IPS DF 6.9 (cell line): ENCODE results near the gene NKX3-2.
"Not testable (repeated sequence)": the region's sequence is repeated elsewhere in the genome, so short reads cannot be mapped to it uniquely, and the experiment has no call there.

Experiments used
- DNase-seq: peaks from one replicate; pipeline ENCODE4 v3.0.0-alpha.2; 2013; ENCODE audit warnings: low read depth, low spot score
- H3K27ac ChIP-seq: one replicate; pipeline ENCODE4 v1.5.1; 2013; ENCODE audit warnings: low read length, control low read depth
- H3K27me3 ChIP-seq: 2 replicates; pipeline ENCODE4 v1.6.1; 2013; ENCODE audit warnings: mild to moderate bottlenecking, low read length; ENCODE audit not compliant: control insufficient read depth, insufficient read depth
- H3K36me3 ChIP-seq: 2 replicates; pipeline ENCODE4 v1.6.1; 2013; ENCODE audit warnings: low read length; ENCODE audit not compliant: control insufficient read depth, insufficient read depth
- H3K4me1 ChIP-seq: 2 replicates; pipeline ENCODE4 v1.6.1; 2013; ENCODE audit warnings: low read length; ENCODE audit not compliant: control insufficient read depth, insufficient read depth
- H3K4me3 ChIP-seq: 2 replicates; pipeline ENCODE4 v1.5.1; 2013; ENCODE audit warnings: mild to moderate bottlenecking, low read length
- H3K9me3 ChIP-seq: 2 replicates; pipeline ENCODE4 v1.6.1; 2013; ENCODE audit warnings: low read length, inconsistent platforms; ENCODE audit not compliant: control insufficient read depth, insufficient read depth
- WGBS: extraction: QIAGEN DNeasy Blood & Tissue Kit; methylation state at CpG from one replicate; pipeline ENCODE4 v1.1.7; 2013; ENCODE audit warnings: mixed read lengths, missing lambda C conversion rate; ENCODE audit not compliant: insufficient read length, insufficient coverage; 5-methylcytosine and 5-hydroxymethylcytosine counted together

Gene NKX3-2

DNA sequence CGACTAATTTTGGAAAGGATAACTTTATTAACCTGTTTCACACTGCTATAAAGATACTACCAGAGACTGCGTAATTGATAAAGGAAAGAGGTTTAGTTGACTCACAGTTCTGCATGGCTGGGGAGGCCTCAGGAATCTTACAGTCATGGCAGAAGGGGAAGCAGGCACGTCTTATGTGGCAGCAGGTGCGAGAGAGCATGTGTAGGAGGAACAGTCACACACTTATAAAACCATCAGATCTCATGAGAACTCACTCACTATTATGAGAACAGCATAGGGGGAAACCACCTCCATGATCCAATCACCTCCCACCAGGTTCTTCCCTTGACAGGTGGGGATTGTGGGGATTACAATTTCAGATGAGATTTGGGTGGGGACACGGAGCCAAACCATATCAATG lies 15.8 kb upstream of the NKX3-2 start:
- not testable (repeated sequence) for H3K27me3 ChIP-seq, H3K27ac ChIP-seq, H3K4me3 ChIP-seq, H3K36me3 ChIP-seq, DNase-seq, H3K9me3 ChIP-seq, H3K4me1 ChIP-seq
- WGBS, result no CpG with 5 or more reads among the region's 5 CpGs

DNA sequence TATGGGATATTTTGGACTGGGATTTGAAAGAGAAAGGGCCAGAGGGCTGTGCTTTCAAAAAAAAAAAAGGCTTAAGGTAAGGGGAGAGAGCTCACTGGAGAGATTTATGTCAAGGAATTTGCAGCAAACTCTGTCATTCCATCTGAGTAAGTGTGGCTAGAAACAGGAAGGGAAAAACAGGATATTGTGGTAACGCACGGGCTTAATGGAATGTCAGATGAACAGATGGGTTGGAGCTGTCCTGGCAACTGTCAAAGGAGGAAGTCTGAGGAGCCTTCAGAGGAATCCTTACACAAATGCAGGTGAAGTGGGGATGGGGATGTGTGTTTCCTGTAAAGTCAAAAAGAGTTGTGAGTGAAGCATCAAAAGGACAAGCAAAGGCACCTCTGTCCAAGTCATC lies 15.1 kb upstream of the NKX3-2 start:
- H3K36me3 ChIP-seq, result no peaks in the 10 kb centered on the region
- H3K4me3 ChIP-seq, result no peak overlapping the region
- no CpG with 5 or more reads among the region's 2 CpGs for WGBS
- no peak overlapping the region for H3K27ac ChIP-seq
- H3K27me3 ChIP-seq, result no peaks in the 10 kb centered on the region
- DNase-seq, result no peak
- H3K4me1 ChIP-seq, result no peaks in the 10 kb centered on the region
- H3K9me3 ChIP-seq, result no peaks in the 10 kb centered on the region

DNA sequence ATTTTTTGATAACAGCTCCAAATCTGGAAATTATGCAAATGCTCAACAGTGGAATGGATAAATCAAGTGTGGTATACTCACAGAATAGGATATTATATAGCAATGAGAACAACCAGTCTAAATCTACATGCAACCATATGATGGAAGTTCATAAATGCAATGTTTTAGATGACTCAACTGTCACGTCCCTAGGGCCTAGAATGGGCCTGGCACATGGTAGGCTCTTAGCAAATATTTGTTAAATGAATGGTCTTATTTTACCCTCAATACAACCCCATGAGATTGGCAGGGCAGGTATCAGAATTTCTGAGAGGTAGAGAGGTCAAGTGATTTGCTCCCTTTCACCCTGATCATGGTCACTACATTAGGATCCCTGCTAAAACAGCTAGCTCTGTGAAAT lies 14.6 kb upstream of the NKX3-2 start:
- DNase-seq, result no peak
- Histone ChIP-seq H3K27me3 (no peaks in the 10 kb centered on the region), H3K36me3 (no peaks in the 10 kb centered on the region), H3K9me3 (no peaks in the 10 kb centered on the region), H3K4me3 (no peak overlapping the region), H3K4me1 (no peaks in the 10 kb centered on the region), H3K27ac (no peak overlapping the region)
- WGBS, result no CpG with 5 or more reads among the region's 1 CpG

DNA sequence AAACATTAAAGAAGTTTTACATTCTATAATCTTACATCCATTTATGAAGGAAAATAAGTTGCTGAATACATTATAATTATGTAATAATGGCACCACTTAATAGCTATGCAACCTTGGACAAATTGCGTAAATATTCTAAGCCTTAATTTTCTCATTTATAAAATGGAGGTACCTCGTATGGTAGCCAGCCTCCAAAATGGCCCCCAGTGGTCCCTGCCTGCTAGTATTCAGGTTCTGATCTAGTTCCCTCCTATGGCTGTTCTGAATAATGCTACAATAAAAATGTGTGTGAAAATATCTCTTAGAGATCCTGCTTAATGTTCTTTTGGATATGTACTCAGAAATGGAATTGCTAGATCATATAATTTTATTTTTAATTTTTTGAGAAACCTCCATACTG lies 11.0 kb upstream of the NKX3-2 start:
- H3K27ac ChIP-seq, result no peak overlapping the region
- no peak overlapping the region for H3K4me3 ChIP-seq
- H3K9me3 ChIP-seq, result no peaks in the 10 kb centered on the region
- no peaks in the 10 kb centered on the region for H3K4me1 ChIP-seq
- DNase-seq, result no peak
- H3K36me3 ChIP-seq, result no peaks in the 10 kb centered on the region
- no CpG with 5 or more reads among the region's 2 CpGs for WGBS
- peaks cover 1% of the 10 kb centered on the region; the same call in 1 of the 2 replicates for H3K27me3 ChIP-seq

DNA sequence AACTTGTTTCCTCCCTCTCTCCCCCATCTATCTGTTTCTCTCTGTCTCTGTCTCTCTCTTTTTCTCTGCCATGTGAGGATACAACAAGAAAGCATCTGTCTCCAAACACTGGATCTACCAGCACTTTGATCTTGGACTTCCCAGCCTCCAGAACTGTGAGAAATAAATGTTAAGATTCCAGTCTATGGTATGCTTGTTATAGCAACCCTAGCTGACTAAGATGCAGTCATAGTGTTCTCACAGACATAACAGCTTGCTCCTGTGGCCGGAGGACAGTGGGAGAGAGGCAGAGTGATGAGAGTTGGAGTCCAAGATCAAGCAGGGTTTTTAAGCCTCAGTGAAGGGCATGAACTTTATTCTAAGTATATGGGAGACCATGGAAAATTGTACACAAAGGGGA lies 8.8 kb upstream of the NKX3-2 start:
- Histone ChIP-seq H3K9me3 (no peaks in the 10 kb centered on the region), H3K27ac (no peak overlapping the region), H3K36me3 (no peaks in the 10 kb centered on the region), H3K4me1 (peaks cover under 1% of the 10 kb centered on the region; the same call in 1 of the 2 replicates), H3K27me3 (peaks cover 9% of the 10 kb centered on the region; the same call in 1 of the 2 replicates), H3K4me3 (no peak overlapping the region)
- DNase-seq, result no peak
- no CpG with 5 or more reads among the region's 1 CpG for WGBS

DNA sequence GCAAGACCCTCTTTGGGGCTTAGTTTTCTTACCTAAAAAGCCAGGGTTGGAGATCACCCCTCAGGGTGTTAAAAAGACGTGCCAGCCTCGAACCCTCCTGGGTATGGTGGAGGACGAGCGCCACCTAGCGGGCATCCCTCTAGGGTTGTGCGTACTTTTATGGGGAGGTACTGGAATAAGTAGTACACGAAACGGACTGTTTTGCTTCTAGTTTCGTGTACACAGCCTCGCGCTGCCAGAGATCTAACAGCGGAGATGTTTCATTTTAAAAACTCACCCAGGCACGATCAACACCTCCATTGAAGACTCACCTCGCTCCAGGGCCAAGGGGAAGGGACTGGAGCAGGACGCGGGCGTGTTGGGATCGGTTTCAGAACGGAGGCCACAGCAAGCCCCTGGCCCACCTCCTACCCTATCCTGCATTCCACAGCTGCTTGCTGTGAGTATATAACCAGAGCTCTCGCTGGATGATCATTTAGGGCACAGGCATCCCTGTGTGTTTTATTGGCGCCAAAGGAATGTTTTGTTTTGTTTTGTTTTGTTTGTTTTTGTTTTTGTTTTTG lies 4.8 kb upstream of the NKX3-2 start:
- H3K27me3 ChIP-seq, result peaks cover 28% of the 10 kb centered on the region
- no peaks in the 10 kb centered on the region for H3K36me3 ChIP-seq
- H3K4me3 ChIP-seq, result peak overlapping the region; percentile 26; the same call in 1 of the 2 replicates
- peaks cover 1% of the 10 kb centered on the region for H3K4me1 ChIP-seq
- WGBS, result no CpG with 5 or more reads among the region's 21 CpGs
- H3K27ac ChIP-seq, result no peak overlapping the region
- no peaks in the 10 kb centered on the region for H3K9me3 ChIP-seq
- no peak for DNase-seq

DNA sequence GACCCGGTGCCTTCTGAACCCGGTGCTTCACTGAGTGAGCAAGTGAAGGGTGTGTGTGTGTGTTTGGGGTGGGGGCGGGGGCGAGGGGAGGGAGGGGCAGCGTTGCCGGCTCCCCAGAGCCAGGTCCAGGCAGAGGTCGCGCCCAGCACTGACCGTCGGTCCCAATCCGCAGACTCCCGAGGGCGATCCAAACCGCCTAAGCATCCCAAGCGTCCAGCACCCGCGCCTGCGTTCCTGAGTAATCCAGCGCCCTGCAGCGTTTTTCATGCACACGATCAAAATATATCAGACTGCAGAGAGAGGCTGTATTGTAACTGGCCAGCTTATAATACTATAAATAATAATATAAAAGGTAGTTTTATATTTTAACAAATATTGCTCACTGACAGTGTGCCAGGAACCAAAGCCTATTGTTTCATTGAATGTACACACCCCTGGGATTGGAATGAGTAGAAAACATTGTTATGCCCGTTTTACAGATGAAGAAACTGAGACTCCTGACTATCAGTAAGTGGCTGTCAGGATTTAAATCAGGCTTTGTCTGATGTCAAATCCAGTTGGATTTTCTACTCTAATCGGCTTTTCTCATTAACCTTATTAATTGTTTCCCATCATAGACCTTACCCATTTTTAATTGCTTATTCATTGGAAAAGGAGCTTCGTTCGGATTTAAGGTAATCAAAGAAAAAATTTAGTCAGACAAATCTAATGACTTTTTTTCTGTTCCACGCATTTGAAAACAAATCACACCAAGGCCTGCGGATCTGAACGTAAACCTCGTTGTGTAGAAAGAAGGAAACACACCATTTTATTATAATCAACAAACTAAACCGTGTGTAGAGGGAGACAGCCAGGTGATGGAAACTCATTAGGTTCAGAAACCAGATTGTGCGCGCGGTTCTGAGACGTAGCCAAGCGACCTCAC lies 4.0 kb upstream of the NKX3-2 start:
- H3K27ac ChIP-seq, result no peak overlapping the region
- DNase-seq, result no peak
- H3K36me3 ChIP-seq, result no peaks in the 10 kb centered on the region
- H3K4me3 ChIP-seq, result peak overlapping the region; percentile 60; the same call in 1 of the 2 replicates
- peaks cover 35% of the 10 kb centered on the region for H3K27me3 ChIP-seq
- no peaks in the 10 kb centered on the region for H3K9me3 ChIP-seq
- no CpG with 5 or more reads among the region's 35 CpGs for WGBS
- peaks cover 5% of the 10 kb centered on the region for H3K4me1 ChIP-seq

DNA sequence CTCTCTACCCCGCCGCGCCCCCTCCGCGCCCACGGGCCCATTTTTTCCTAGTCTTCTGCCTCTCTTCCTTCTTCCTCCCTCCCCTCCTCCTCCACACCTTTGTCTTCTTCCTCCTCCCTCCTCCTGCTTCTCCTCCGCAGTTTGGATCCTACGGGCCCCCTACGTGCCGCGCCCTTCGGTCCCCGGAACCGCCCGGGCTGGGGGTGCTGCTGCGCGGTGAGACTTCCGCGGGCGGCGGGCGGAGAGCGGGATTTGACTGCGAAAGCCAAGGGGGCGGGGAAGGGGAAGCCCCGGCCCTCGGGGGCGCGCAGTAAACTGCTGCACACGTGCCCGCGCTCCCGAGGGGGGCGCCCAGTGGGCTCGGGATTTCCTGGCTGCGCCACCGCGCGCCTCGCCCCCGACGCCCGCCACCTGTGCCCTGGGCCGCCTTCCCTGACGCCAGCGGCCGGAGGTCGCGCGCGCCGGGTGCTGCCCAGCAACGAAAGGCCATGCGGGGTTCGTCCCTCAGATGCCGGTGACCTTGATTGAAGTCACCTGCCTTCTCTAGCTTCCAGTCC lies 3.3 kb upstream of the NKX3-2 start:
- no peak for DNase-seq
- Histone ChIP-seq H3K27ac (no peak overlapping the region), H3K36me3 (no peaks in the 10 kb centered on the region), H3K9me3 (no peaks in the 10 kb centered on the region), H3K27me3 (peaks cover 41% of the 10 kb centered on the region), H3K4me1 (peaks cover 8% of the 10 kb centered on the region), H3K4me3 (peak overlapping the region; percentile 60; the same call in 1 of the 2 replicates)
- no CpG with 5 or more reads among the region's 56 CpGs for WGBS

DNA sequence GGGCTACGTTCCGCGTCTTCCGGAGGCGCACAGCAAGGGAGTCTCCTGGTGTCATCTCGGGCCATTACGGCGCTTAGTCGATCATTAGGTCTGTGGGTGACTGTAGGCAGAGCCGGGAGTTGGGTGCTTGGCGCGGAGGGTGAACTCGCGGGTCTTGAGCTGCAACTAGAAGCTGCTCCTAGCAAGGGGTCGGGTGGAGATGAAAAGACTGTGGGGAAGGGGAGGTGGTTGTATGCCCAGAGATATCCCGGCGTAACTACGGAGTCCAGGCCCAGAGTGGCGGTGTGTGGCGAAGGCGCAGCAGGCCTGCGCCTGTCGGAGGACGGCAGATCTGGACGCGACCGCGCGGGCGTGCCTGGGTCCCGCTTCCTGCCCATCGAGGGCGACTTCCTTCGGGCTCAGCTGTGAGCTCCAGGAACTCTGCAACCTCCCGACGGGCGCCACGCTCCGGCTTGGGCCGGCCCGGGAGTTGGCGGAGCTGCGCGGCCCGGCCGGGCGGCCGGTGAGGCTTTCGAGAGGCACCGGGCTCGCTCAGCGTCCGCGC lies 2.7 kb upstream of the NKX3-2 start:
- H3K4me1 ChIP-seq, result peaks cover 11% of the 10 kb centered on the region
- no peaks in the 10 kb centered on the region for H3K36me3 ChIP-seq
- WGBS, result no CpG with 5 or more reads among the region's 54 CpGs
- H3K27ac ChIP-seq, result no peak overlapping the region
- peak overlapping the region; percentile 60; the same call in 1 of the 2 replicates for H3K4me3 ChIP-seq
- DNase-seq, result no peak
- no peaks in the 10 kb centered on the region for H3K9me3 ChIP-seq
- peaks cover 47% of the 10 kb centered on the region for H3K27me3 ChIP-seq

DNA sequence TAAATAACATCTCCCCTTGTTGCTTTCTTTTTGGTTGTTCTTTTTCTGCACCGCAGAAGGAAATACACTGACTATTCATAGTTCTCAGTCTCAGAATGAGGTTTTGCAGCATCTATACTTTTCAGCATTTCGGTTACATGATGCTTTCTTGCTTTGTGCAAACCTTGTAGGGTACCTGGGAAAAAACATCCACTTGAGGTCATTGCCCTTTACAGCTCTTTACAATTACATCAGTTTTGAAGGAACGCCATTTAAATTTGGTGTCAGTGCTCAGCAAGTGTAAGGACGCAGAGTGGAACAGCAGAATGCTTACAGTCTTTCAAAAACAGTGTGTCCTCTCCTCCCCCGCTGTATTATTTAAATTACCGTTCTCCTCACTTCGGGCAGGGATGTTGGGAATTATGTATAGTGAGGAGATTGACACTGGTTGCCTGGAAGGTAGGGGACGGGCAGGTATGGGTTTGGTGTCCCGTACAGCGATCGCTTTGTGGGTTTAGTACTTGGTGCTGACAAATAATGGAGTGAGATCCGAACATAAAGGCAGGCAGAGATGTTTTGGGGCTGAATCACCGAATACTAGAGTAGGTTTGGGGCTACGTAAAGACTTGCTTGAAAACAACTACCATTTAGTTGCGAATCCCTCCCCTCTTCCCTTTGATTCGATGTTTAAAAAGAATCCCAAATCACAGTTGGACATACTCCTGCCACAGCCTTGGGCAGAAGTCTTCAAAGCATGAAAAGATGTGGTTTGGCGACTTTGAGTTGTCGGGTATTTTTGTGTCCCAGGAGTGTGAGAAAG lies 2.0 kb upstream of the NKX3-2 start:
- peak overlapping the region; percentile 60; the same call in 1 of the 2 replicates for H3K4me3 ChIP-seq
- H3K9me3 ChIP-seq, result no peaks in the 10 kb centered on the region
- no peaks in the 10 kb centered on the region for H3K36me3 ChIP-seq
- H3K4me1 ChIP-seq, result peaks cover 11% of the 10 kb centered on the region
- WGBS, result no CpG with 5 or more reads among the region's 18 CpGs
- DNase-seq, result no peak
- no peak overlapping the region for H3K27ac ChIP-seq
- H3K27me3 ChIP-seq, result peaks cover 54% of the 10 kb centered on the region
